Heart left ventricle (tissue), 13 donors: ENCODE results near the gene BMP5.

Source experiments
- POLR2A ChIP-seq, 2 donors: fragments of 450-650 bp; IDR thresholded peaks; one replicate each; pipeline ENCODE4 v1.6.1; 2017; ENCODE audit warnings: antibody characterized with exemption in 2 of 2, mild to moderate bottlenecking in 2 of 2, moderate library complexity in 2 of 2
- TF ChIP-seq, protein P1 (sequence below), 12 donors: fragments of 200-600 bp; sonication (generic) in 4 of 12; IDR thresholded peaks; one replicate each; pipeline versions ENCODE4 v1.5.0 to v1.8.0; 2018 to 2022; ENCODE audit warnings: antibody characterized with exemption in 12 of 12, mild to moderate bottlenecking in 5 of 12
- donor health status: ischemic (EF 13 %, LVEDD 7.1; RV severe dilation, severe dysfunction).
- donor health status: DM: no; HTN: yes; CAD: no.
- donor health status: DM: no; HTN: no; CAD: no.
- donor health status: ischemic (EF 25% LVEDD 6.9; RV normal size, moderate dysfunction).
- donor health status: ischemic (EF 25% LVEDD 5.7; RV mildly dilated, moderate dysfunction).
- donor health status: ischemic (EF 35%, LVEDD 5.7; RV mildly dilated, moderate dysfunction).
- donor health status: nonischemic (EF 11% LVEDD 7.7; RV severe dilation, severe dysfunction).
- donor health status: DM: yes; HTN: yes; CAD: no.
- donor health status: PGD.
- donor health status: ischemic (EF 29% LVEDD 5.4; RV normal size, mild dysfunction).
- donor health status: nonischemic (EF 23%, LVEDD 6.1; RV moderate dilation, normal function).

DNA sequence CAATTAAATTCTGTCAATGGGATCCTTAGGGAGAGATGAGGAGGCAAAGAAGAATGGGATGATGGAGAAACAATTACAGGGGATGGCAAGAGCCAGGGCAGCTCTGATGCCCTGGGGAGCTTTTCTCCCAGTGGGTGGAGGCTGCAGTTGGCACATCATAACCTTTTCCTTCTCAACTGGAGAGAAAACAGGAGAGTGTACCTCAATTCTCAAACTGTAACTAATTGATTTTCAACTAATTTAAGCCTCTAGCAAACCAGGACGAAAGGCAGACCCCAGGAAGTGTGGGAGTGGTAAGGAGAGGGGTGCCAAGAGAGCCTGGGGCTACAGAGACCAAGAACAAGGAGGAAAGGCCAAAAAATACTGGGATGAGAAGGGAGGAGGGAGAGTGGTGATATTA is 5.7 kb downstream of the BMP5 start:
- TF ChIP-seq, protein P1, sequence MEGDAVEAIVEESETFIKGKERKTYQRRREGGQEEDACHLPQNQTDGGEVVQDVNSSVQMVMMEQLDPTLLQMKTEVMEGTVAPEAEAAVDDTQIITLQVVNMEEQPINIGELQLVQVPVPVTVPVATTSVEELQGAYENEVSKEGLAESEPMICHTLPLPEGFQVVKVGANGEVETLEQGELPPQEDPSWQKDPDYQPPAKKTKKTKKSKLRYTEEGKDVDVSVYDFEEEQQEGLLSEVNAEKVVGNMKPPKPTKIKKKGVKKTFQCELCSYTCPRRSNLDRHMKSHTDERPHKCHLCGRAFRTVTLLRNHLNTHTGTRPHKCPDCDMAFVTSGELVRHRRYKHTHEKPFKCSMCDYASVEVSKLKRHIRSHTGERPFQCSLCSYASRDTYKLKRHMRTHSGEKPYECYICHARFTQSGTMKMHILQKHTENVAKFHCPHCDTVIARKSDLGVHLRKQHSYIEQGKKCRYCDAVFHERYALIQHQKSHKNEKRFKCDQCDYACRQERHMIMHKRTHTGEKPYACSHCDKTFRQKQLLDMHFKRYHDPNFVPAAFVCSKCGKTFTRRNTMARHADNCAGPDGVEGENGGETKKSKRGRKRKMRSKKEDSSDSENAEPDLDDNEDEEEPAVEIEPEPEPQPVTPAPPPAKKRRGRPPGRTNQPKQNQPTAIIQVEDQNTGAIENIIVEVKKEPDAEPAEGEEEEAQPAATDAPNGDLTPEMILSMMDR (IDR thresholded peaks at IDR 0.05): no peak
- TF ChIP-seq POLR2A (IDR thresholded peaks at IDR 0.05): no peak
